K562 (cell line): ENCODE results near the gene ZNF343. TPM values are rescaled to one million over a fixed set of nuclear protein-coding genes. Genes with fewer than 3 reads are reported as not detected.

Experiments used
- CEBPG ChIP-seq, 3 experiments: fragments of 200-800 bp in 1 of 3; sonication (Bioruptor generic) in 1 of 3; sonication (generic) in 1 of 3; formaldehyde crosslinking in 1 of 3; IDR thresholded peaks in 2 of 3; conservative IDR thresholded peaks in 1 of 3; 2 replicates each; pipeline versions ENCODE4 v1.6.1 to v1.8.0; 2016 to 2022; ENCODE audit warnings: missing compliant biosample characterization in 2 of 3, missing genetic modification characterization in 2 of 3, mild to moderate bottlenecking in 1 of 3, missing genetic modification reagents in 1 of 3
- FIP1L1 ChIP-seq: fragments of 200-400 bp; formaldehyde crosslinking; IDR thresholded peaks from 2 replicates; pipeline ENCODE4 v1.6.1; 2018; ENCODE audit warnings: mild to moderate bottlenecking, low read depth, low read length; ENCODE audit not compliant: poor library complexity, severe bottlenecking
- HMG20B ChIP-seq: fragments of 250-450 bp; sonication (Bioruptor Pico); IDR thresholded peaks from 2 replicates; pipeline ENCODE4 v1.5.0; 2021; ENCODE audit warnings: mild to moderate bottlenecking
- MCM7 ChIP-seq, 2 experiments: fragments of 450-650 bp; IDR thresholded peaks; 2 replicates each; pipeline ENCODE4 v1.6.1; 2016 to 2018
- POLR2A ChIP-seq: fragments of 450-650 bp; conservative IDR thresholded peaks from 2 replicates; pipeline ENCODE4 v1.6.1; 2016
- PTBP1 ChIP-seq: fragments of 200-400 bp; formaldehyde crosslinking; IDR thresholded peaks from 2 replicates; pipeline ENCODE4 v1.6.1; 2017; ENCODE audit warnings: low read depth, low read length
- RBM39 ChIP-seq: fragments of 200-400 bp; formaldehyde crosslinking; optimal IDR thresholded peaks from 2 replicates; pipeline ENCODE3; 2018; ENCODE audit warnings: low read depth, low read length
- SUPT5H ChIP-seq: fragments of 450-650 bp; IDR thresholded peaks from 2 replicates; pipeline ENCODE4 v1.6.1; 2016
- polyA plus RNA-seq, 8 experiments: library from polyadenylated mRNA; depleted of rRNA in 4 of 8; stranded (reverse) in 5 of 8; unstranded in 3 of 8; fragments of >200 nt; fragmentation: Nextera tagmentation in 2 of 8; fragmentation: Illumina TruSeq in 1 of 8; extraction: Ambion mirVana in 2 of 8; extraction: Trizol in 1 of 8; gene quantifications; 2 replicates each; pipeline versions ENCODE4 v1.2.1 to v1.2.3, GENCODE V29; 2011 to 2014; ENCODE audit warnings: inconsistent platforms in 1 of 8, missing spikeins in 1 of 8
- total RNA-seq, 7 experiments: library from RNA; depleted of rRNA in 6 of 7; stranded (reverse); fragments of >200 nt in 6 of 7; fragmentation: Illumina TruSeq in 2 of 7; extraction: Trizol in 2 of 7; gene quantifications; 2 replicates each; pipeline versions ENCODE4 v1.2.1 to v1.2.3, GENCODE V29; 2011 to 2021; ENCODE audit warnings: low replicate concordance in 1 of 7
- TF ChIP-seq, protein P1 (sequence below), 2 experiments: fragments of 450-650 bp; formaldehyde crosslinking in 1 of 2; IDR thresholded peaks; 2 replicates each; pipeline versions ENCODE4 v1.4.0 to v1.6.1; 2014 to 2020; ENCODE audit warnings: mild to moderate bottlenecking in 2 of 2, borderline replicate concordance in 1 of 2, low read depth in 1 of 2
- TF ChIP-seq, protein P2 (sequence below): fragments of 450-650 bp; IDR thresholded peaks from 2 replicates; pipeline ENCODE4 v1.6.1; 2018; ENCODE audit not compliant: partially characterized antibody
- TF ChIP-seq, protein P3 (sequence below): sonication (generic); formaldehyde crosslinking; IDR thresholded peaks from 2 replicates; pipeline ENCODE4 v1.8.0; 2022; ENCODE audit warnings: missing genetic modification reagents, mild to moderate bottlenecking, moderate library complexity, borderline replicate concordance

ZNF343 gene
- total and polyA plus RNA-seq, 9 of the 15 experiments (the other 6 are each of a cell fraction or from before 2014, with no cell fraction given), result 1.4 to 9.8 (median 6.4) TPM

DNA sequence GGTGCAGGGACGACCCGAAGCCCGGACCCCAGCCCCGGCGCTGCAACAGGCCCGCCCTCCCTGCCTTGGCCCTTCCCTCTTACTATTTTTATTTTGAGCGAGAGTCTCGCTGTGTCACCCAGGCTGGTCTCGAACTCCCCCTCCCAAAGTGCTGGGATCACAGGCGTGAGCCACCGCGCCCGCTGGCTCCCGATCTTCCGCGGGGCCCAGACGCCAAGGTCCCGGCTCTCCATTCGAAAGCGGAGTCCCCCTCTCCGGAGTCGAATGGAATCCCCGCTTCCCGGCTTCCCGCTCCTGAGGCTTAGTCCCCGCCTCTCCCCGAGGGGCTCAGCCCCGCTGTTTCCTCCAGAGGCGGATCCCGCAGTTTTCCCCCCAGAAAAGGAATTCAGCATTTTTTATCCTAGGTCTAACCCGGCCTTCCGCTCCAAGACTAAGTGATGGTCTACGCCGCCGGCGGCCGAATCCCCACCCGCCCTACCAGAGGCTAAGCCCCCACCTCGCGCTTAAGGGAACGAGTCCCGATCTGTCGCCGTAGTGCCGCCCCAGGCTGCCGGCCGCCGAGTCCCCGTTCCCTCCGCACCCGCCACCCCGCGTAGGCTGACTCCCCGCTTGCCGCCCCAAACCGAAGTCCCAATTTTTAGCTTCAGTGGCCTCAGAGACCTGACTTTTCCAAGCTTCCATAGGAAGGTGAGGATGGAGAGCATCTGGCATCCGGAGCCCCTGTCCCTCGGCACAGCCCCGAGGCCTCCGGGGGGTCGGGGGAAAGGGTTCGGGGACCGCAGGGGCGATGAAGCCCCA, 16.2 kb upstream of the ZNF343 start (continued):
- TF ChIP-seq FIP1L1, result peak; percentile 83
- TF ChIP-seq, protein P1, sequence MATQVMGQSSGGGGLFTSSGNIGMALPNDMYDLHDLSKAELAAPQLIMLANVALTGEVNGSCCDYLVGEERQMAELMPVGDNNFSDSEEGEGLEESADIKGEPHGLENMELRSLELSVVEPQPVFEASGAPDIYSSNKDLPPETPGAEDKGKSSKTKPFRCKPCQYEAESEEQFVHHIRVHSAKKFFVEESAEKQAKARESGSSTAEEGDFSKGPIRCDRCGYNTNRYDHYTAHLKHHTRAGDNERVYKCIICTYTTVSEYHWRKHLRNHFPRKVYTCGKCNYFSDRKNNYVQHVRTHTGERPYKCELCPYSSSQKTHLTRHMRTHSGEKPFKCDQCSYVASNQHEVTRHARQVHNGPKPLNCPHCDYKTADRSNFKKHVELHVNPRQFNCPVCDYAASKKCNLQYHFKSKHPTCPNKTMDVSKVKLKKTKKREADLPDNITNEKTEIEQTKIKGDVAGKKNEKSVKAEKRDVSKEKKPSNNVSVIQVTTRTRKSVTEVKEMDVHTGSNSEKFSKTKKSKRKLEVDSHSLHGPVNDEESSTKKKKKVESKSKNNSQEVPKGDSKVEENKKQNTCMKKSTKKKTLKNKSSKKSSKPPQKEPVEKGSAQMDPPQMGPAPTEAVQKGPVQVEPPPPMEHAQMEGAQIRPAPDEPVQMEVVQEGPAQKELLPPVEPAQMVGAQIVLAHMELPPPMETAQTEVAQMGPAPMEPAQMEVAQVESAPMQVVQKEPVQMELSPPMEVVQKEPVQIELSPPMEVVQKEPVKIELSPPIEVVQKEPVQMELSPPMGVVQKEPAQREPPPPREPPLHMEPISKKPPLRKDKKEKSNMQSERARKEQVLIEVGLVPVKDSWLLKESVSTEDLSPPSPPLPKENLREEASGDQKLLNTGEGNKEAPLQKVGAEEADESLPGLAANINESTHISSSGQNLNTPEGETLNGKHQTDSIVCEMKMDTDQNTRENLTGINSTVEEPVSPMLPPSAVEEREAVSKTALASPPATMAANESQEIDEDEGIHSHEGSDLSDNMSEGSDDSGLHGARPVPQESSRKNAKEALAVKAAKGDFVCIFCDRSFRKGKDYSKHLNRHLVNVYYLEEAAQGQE (IDR thresholded peaks at IDR 0.05; ENCODE audit: borderline replicate concordance), result no peak
- TF ChIP-seq, protein P1 (CRISPR knock-in tag; IDR thresholded peaks at IDR 0.05; ENCODE audit: low read depth), result no peak
- TF ChIP-seq HMG20B (CRISPR knock-in tag), result 0 out of 2 replicates have a peak, but pooled peaks have one; percentile 16
- peak; percentile 39 for TF ChIP-seq RBM39
- no peak for TF ChIP-seq MCM7 (IDR thresholded peaks at IDR 0.05)
- TF ChIP-seq CEBPG (CRISPR knock-in tag; IDR thresholded peaks at IDR 0.05), result no peak
- TF ChIP-seq CEBPG (tag; conservative IDR thresholded peaks at IDR 0.05 in 1 of 2, IDR thresholded peaks at IDR 0.05 in 1 of 2), result no peak
- peak; percentile 50; the same call in 1 of the 2 replicates for TF ChIP-seq SUPT5H
- peak; percentile 73 for TF ChIP-seq POLR2A
- TF ChIP-seq, protein P2, sequence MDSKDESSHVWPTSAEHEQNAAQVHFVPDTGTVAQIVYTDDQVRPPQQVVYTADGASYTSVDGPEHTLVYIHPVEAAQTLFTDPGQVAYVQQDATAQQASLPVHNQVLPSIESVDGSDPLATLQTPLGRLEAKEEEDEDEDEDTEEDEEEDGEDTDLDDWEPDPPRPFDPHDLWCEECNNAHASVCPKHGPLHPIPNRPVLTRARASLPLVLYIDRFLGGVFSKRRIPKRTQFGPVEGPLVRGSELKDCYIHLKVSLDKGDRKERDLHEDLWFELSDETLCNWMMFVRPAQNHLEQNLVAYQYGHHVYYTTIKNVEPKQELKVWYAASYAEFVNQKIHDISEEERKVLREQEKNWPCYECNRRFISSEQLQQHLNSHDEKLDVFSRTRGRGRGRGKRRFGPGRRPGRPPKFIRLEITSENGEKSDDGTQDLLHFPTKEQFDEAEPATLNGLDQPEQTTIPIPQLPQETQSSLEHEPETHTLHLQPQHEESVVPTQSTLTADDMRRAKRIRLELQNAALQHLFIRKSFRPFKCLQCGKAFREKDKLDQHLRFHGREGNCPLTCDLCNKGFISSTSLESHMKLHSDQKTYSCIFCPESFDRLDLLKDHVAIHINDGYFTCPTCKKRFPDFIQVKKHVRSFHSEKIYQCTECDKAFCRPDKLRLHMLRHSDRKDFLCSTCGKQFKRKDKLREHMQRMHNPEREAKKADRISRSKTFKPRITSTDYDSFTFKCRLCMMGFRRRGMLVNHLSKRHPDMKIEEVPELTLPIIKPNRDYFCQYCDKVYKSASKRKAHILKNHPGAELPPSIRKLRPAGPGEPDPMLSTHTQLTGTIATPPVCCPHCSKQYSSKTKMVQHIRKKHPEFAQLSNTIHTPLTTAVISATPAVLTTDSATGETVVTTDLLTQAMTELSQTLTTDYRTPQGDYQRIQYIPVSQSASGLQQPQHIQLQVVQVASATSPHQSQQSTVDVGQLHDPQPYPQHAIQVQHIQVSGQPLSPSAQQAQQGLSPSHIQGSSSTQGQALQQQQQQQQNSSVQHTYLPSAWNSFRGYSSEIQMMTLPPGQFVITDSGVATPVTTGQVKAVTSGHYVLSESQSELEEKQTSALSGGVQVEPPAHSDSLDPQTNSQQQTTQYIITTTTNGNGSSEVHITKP, result peak; percentile 66
- TF ChIP-seq, protein P3, sequence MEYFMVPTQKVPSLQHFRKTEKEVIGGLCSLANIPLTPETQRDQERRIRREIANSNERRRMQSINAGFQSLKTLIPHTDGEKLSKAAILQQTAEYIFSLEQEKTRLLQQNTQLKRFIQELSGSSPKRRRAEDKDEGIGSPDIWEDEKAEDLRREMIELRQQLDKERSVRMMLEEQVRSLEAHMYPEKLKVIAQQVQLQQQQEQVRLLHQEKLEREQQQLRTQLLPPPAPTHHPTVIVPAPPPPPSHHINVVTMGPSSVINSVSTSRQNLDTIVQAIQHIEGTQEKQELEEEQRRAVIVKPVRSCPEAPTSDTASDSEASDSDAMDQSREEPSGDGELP (CRISPR knock-in tag), result peak; percentile 13; the same call in 1 of the 2 replicates
- TF ChIP-seq PTBP1, result 0 out of 2 replicates have a peak, but pooled peaks have one; percentile 1
